SK-N-MC (cell line): ENCODE measurements around the gene TMEFF2.

ENCODE experiments used
- DNase-seq: peaks from one replicate; pipeline ENCODE4 v3.0.0-alpha.2; 2011; ENCODE audit warnings: low read depth, low spot score
- H3K27ac ChIP-seq: fragments of 200-600 bp; sonication (generic); 2 replicates; pipeline ENCODE4 v1.5.1; 2016; ENCODE audit warnings: mixed run types
- H3K36me3 ChIP-seq: fragments of 200-600 bp; sonication (generic); 2 replicates; pipeline ENCODE4 v1.6.1; 2017; ENCODE audit warnings: antibody characterized with exemption, low read length, mixed read lengths; ENCODE audit not compliant: insufficient read depth
- H3K4me3 ChIP-seq: fragments of 200-600 bp; sonication (generic); 2 replicates; pipeline ENCODE4 v1.5.1; 2016
- H3K9ac ChIP-seq: fragments of 200-600 bp; sonication (generic); 2 replicates; pipeline ENCODE4 v1.8.0; 2017; ENCODE audit warnings: mixed run types, mixed read lengths; ENCODE audit not compliant: insufficient read length
- H3K9me3 ChIP-seq: fragments of 200-600 bp; sonication (generic); 2 replicates; pipeline ENCODE4 v1.6.1; 2017; ENCODE audit warnings: low read depth, mild to moderate bottlenecking, antibody characterized with exemption, low read length, moderate library complexity, mixed read lengths
- EZH2 ChIP-seq: fragments of 200-600 bp; sonication (generic); IDR thresholded peaks from one replicate; pipeline ENCODE4 v1.6.1; 2017; ENCODE audit warnings: antibody characterized with exemption
- FOXP2 ChIP-seq: optimal IDR thresholded peaks from 2 replicates; pipeline ENCODE3; 2011; ENCODE audit warnings: mild to moderate bottlenecking, moderate library complexity; ENCODE audit not compliant: insufficient read depth; ENCODE audit errors: extremely low read length, control extremely low read depth
- POLR2AphosphoS5 ChIP-seq: IDR thresholded peaks from 2 replicates; pipeline ENCODE4 v1.6.1; 2012; ENCODE audit warnings: mild to moderate bottlenecking, low read depth, low read length, borderline replicate concordance

The TMEFF2 gene

GRCh38 chr2:191933307-191934105, 261.2 kb downstream of the TMEFF2 start:
- no peak for DNase-seq
- Histone ChIP-seq H3K9ac (no peak overlapping the region), H3K27ac (no peak overlapping the region), H3K9me3 (no peaks in the 10 kb centered on the region), H3K4me3 (no peak overlapping the region), H3K36me3 (no peaks in the 10 kb centered on the region)
- TF ChIP-seq POLR2AphosphoS5 (no peak), EZH2 (no peak)

- DNase-seq, result no peak
- Histone ChIP-seq H3K27ac (no peak overlapping the region), H3K4me3 (no peak overlapping the region), H3K9ac (no peak overlapping the region), H3K9me3 (no peaks in the 10 kb centered on the region), H3K36me3 (no peaks in the 10 kb centered on the region)
- TF ChIP-seq FOXP2 (no peak), POLR2AphosphoS5 (no peak), EZH2 (no peak)
These were observed 262.4 kb downstream of the TMEFF2 start for GRCh38 chr2:191932286-191932685.

GRCh38 chr2:191931329-191931728, 263.4 kb downstream of the TMEFF2 start:
- H3K9me3 ChIP-seq, result no peaks in the 10 kb centered on the region
- H3K9ac ChIP-seq, result no peak overlapping the region
- DNase-seq, result no peak
- H3K27ac ChIP-seq, result no peak overlapping the region
- no peaks in the 10 kb centered on the region for H3K36me3 ChIP-seq
- no peak for TF ChIP-seq FOXP2
- TF ChIP-seq POLR2AphosphoS5, result no peak
- TF ChIP-seq EZH2, result no peak
- no peak overlapping the region for H3K4me3 ChIP-seq

- Histone ChIP-seq H3K27ac (no peak overlapping the region), H3K4me3 (no peak overlapping the region), H3K9ac (no peak overlapping the region), H3K36me3 (no peaks in the 10 kb centered on the region), H3K9me3 (no peaks in the 10 kb centered on the region)
- no peak for DNase-seq
- TF ChIP-seq EZH2, result no peak
- no peak for TF ChIP-seq POLR2AphosphoS5
- no peak for TF ChIP-seq FOXP2
These were observed 264.5 kb downstream of the TMEFF2 start for GRCh38 chr2:191930205-191930604.

GRCh38 chr2:191929288-191929687, 265.4 kb downstream of the TMEFF2 start:
- Histone ChIP-seq H3K36me3 (no peaks in the 10 kb centered on the region), H3K4me3 (no peak overlapping the region), H3K27ac (no peak overlapping the region), H3K9me3 (no peaks in the 10 kb centered on the region), H3K9ac (no peak overlapping the region)
- TF ChIP-seq EZH2 (no peak), FOXP2 (no peak), POLR2AphosphoS5 (no peak)
- DNase-seq, result no peak

GRCh38 chr2:191927991-191928390, 266.7 kb downstream of the TMEFF2 start:
- TF ChIP-seq EZH2 (no peak), POLR2AphosphoS5 (no peak), FOXP2 (no peak)
- Histone ChIP-seq H3K4me3 (no peak overlapping the region), H3K9ac (no peak overlapping the region), H3K36me3 (no peaks in the 10 kb centered on the region), H3K9me3 (no peaks in the 10 kb centered on the region), H3K27ac (no peak overlapping the region)
- DNase-seq, result no peak

GRCh38 chr2:191927319-191927867, 267.3 kb downstream of the TMEFF2 start:
- no peak overlapping the region for H3K9ac ChIP-seq
- H3K4me3 ChIP-seq, result no peak overlapping the region
- no peak overlapping the region for H3K27ac ChIP-seq
- H3K9me3 ChIP-seq, result no peaks in the 10 kb centered on the region
- H3K36me3 ChIP-seq, result no peaks in the 10 kb centered on the region
- DNase-seq, result no peak
- no peak for TF ChIP-seq EZH2
- no peak for TF ChIP-seq FOXP2
- no peak for TF ChIP-seq POLR2AphosphoS5

GRCh38 chr2:191926671-191927070, 268.1 kb downstream of the TMEFF2 start:
- no peak overlapping the region for H3K9ac ChIP-seq
- H3K27ac ChIP-seq, result no peak overlapping the region
- DNase-seq, result no peak
- H3K9me3 ChIP-seq, result no peaks in the 10 kb centered on the region
- TF ChIP-seq FOXP2 (no peak), EZH2 (no peak), POLR2AphosphoS5 (no peak)
- no peaks in the 10 kb centered on the region for H3K36me3 ChIP-seq
- H3K4me3 ChIP-seq, result no peak overlapping the region

GRCh38 chr2:191923652-191923997, 271.1 kb downstream of the TMEFF2 start:
- Histone ChIP-seq H3K27ac (no peak overlapping the region), H3K4me3 (no peak overlapping the region), H3K9ac (no peak overlapping the region), H3K36me3 (no peaks in the 10 kb centered on the region), H3K9me3 (no peaks in the 10 kb centered on the region)
- no peak for DNase-seq
- no peak for TF ChIP-seq EZH2
- TF ChIP-seq FOXP2, result no peak
- no peak for TF ChIP-seq POLR2AphosphoS5
